Stimulated activated CD8-positive, alpha-beta memory T cell treated with anti-CD3 and anti-CD28 coated beads, Interleukin-2, amount 100 ng/mL, for 48 hours (primary cell): ENCODE measurements around the gene GALNT2.

Source experiments
- DNase-seq, 2 donors: peaks; one replicate each; pipeline ENCODE4 v3.0.0-alpha.2; 2020; ENCODE audit warnings: low read depth in 2 of 2

Gene GALNT2

DNA sequence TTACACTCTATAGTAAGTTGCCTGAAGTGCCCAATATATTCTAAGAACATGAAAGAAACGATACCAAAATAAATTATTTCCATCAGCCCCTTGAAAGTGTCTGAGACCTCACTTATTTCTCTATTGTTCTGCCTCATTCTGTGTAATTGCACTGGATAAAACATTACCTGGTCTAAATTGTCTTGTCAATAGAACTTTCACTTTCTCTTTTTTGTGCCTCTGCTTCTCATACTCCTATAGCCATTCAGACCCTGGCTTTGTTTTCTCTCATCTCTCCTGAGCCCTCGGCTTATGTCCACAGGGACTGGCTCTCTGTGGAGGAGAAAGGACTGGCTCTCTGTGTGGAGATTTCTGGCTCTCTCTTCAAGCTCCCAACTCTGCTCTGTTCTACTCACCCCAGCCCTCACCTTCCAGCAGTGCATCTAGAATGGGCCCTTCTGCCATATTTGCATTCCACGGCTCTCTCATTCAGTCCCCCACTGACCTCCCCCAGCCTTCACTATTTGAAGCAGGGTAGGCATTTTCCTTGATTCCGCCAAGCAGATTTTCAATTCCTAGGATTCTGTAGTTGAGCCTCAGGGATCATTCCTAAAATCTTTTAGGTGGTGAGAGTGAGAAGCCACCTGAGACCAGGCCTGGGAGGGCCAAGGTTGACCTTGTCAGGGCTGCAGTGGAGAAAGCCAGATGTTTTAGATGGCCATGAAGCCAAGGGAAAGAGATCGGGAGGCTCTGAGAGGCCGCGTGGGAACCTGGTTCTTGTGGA, 15.9 kb upstream of the GALNT2 start:
- DNase-seq = no peak

DNA sequence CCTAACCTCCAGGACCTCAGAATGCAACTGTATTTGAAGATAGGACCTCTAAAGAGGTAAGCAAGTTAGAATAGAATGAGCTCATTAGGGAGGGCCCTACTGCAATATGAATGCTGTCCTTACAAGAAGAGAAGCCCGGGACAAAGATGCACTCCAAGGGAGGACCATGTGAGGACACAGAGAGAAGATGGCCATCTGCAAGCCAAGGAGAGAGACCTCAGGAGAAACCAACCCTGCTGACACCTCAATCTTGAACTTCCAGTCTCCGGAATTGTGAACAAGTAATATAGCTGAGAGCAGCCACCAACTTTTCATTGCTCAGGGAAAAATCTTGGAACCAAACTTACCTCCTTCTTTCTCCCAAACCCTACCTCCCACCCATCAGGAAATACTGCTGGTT, 15.0 kb upstream of the GALNT2 start:
- no peak for DNase-seq

DNA sequence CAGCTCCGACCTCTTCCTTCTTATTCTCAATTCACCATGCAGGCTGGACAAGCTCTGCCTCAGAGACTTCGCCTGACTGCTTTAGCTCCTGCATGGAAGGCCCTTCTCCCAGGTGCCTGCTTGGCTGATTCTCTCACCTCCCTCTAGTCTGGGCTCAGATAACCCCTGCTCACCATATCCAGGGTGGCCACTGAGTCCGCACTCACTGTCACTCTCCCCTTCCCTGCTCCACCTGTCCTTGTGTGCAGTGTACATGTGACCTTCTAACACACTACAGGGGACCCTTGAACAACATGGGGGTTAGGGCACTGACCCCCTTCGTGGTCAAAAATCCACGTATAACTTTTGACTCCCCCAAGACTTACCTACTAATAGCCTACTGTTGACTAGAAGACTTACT, 14.4 kb upstream of the GALNT2 start:
- no peak for DNase-seq

DNA sequence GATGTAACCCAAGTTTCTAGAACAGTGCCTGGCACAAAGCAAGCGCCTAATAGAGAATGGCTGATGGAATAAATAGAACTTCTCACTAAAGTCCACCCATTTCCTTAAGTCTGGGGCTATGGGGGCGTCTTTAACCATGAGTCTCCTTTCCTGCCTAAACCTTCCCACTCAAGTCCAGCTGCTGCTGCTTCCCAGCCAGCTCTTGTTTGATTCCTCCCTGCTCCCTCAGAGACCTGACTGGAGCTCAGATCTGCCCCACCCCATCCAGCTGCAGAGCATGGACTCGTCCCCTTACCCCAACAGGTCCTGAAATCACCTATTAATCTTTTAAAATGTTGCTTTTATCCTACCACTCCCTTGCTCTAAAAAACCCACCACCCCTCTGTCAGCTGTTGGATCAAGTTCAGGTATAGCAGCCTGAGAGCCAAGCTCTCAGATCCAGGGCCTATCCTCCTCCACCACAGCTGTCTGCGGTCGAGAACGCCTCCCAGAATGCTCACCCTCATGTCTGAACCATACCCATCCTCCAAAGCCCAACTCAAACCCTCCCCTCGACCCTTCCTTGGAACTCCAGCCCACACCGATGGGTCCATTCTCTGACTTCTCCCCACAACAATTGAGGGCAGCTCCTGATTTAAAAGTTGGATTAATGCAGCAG, 12.8 kb upstream of the GALNT2 start:
- DNase-seq = no peak

DNA sequence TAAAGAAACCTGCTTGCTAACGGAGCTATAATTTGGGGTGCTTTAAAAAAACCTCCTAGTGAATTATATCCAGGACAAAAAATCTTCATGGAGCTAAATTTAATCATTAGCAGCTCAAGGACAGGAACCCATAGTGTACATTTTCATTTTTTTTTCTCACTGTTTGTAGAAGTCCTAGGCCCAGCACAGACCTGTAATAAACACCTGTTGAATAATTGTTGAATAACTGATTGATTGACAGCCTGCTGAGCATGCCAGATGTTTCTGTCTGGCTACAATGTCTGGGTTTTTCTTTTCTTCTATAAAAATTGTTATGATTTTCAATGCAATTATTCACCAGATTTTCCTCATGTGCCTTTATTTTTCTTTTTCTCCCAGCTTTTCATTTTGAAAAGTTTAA, 10.9 kb upstream of the GALNT2 start:
- no peak for DNase-seq

DNA sequence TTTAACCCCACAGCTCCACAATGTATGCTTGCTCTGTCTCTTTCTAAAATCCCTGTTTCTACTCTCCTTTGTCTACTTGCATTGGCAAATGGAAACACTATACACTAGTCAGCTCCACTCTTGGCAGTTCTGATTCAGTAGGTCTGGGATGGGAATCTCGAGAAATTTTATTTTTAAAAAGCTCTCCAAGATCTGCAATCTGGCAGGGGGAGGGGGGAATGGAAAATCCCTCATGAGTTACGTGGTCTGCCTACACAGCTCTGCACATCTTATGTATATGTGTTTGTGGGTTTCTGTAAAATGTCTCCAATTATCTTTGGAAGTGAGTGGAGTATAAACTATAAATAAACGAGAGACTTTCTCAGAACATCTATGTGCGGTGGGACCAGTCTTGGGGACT, 9.9 kb upstream of the GALNT2 start:
- no peak for DNase-seq

DNA sequence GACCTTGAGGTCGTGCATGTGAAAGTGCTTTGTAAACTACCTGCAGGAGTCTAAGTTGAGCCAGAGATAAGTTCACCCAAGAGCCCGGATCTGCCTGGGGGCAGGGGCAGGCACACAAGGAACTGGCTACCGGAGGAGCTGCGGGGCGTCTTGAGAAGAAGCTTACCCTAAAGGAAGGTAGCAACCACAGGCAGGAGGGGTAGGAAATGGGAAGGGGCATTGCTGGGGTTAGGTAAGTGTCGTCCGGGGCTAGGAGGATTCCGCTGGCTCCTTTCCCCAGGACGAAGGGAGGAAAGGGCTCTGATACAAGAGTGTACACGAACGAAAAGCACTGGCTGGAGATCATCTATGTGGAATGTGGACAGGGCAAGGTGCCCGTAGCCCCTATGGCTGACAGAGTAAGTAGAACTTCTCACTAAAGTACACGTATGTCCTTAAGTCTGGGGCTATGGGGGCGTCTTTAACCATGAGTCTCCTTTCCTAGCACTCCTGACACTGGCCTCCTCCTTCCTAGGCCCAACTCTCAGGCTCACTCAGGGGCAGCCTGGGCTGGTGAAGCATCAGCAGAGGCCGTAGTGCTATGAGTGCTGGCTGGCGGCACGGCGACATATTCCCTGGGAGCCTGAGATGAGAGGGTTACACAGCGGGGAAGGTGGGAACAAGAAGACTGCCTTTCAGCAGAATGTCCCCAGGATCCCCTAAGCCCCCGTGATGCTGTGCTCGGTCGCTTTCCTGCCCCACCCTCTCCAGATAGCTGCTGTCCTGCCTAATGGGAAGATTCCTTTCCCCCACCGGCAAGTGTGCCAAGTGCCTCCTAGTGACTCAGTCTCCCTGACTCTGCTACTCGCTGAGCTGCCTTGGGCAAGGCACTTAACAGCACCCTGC, 9.1 kb upstream of the GALNT2 start:
- DNase-seq = no peak

DNA sequence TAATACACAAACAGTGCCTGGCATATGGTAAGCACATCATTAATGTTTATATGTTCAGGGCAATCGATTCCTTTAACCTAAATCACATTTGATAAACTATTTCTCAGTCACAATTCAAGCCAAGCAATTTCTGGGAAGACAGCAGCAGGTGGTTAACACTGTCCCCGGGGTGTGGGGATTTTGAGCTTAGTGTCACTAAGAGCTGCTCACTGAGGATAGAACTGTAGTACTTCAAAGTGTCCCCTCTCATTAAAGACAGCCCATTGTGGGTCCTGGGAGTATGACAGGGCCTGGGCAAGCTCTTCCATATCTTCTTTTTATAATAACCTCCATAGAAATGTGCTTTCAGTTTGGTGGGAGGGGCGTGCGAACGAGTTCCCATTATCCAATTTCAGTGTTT, 8.4 kb upstream of the GALNT2 start:
- DNase-seq = no peak

DNA sequence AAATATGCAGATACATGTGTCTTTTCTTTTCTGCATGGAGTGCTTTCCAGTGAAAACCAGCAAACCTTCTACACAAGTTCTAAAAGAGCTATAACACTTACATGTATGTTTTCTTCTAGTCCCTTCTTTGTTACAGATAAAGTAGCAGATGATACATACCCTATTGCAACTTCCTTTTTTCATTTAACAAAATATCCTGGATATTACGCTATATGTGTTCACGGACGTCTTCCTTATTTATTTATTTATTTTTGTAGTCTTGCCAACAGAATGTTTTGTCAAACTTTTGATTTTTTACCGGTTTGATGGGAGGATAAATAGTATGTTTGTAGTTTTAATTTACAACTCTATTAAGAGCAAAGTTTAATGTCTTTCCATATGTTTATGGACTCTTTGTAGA, 5.2 kb upstream of the GALNT2 start:
- no peak for DNase-seq

DNA sequence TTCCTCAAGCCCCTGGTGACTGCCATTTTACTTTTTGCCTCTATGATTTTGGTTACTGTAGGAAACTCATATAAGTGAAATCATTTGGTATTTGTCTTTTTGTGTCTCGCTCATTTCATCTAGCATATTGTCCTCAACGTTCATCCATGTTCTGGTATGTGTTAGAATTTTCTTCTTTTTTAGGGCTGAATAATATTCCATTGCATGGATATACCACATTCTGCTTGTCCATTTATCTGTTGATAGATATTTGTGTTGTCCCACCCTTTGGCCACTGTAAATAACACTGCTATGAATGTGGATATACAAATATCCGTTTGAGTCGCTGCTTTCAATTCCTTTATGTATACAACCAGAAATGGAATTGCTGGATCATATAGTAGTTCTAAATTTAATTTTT, 4.5 kb upstream of the GALNT2 start:
- no peak for DNase-seq

DNA sequence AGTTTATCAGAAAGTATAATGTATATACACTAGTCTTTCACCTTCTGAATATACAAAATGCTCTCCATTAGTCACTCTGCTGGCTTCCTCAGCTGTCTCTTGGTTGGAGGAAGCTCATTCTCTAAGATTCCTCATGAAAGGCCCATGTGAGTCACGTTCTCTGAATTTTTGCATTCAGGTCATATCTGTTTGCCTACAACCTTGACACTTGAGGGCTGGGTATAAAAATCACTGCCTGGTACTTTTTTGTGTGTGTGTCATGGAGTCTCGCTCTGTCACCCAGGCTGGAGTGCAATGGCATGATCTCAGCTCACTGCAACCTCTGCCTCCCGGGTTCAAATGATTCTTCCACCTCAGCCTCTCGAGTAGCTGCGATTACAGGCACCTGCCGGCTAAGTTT, 2.8 kb upstream of the GALNT2 start:
- DNase-seq = no peak

DNA sequence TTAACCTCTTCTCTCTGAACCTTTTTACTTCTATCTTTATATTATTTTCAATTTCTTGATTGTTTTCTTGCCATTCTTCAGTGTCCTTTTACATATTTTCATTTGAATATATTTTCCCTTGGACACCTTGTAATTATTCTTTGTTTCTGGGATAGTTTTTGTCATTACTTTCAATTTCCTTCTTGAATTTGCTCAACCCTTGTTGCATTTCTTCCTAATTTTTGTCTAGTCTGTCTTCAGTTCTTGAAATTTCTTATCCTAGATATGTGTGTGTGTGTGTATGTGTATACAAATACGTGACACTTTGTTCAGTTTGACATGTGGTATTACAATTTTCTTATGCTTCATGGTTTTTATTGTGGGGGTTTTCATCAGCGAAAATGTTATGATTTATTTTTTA, 1.9 kb upstream of the GALNT2 start:
- DNase-seq = no peak

DNA sequence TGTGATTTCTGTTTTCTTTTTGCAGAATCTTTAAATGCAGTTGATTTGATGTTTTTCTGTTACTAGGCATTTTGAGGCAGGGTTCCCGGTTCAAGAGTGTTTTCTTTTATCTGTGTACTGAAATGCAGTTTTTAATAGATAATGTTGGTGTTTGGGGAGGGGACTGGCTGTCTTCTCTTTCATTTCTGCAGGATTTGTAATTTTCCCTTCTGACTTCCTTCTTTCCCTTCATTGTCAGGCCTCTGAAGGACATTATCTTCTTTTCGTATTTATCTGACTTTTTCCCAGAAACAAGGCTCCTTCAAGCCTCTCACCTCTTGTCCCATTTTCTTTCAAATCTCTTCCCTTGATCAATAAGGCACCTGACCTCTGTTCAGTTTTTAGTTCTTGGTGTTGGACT, 1.5 kb upstream of the GALNT2 start:
- DNase-seq = no peak

DNA sequence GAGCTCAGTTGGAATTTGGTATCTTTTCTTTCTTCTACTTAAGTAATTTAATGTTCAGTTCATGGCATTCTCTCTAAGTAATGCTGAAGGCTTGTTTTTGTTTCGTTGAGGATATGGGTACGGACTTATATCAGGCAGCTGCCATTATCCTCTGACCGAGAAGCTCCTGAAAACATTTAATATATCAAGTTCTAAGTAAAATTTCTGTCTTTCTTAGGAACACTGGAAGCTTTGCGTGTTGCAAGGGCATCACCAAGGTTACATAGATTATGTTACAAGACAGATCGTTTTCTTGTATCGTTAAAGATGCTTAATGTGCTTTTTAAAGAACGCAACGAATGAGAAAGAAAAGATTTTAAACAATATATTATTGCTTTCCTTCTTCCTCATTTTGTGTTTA, 1.0 kb upstream of the GALNT2 start:
- DNase-seq = no peak

DNA sequence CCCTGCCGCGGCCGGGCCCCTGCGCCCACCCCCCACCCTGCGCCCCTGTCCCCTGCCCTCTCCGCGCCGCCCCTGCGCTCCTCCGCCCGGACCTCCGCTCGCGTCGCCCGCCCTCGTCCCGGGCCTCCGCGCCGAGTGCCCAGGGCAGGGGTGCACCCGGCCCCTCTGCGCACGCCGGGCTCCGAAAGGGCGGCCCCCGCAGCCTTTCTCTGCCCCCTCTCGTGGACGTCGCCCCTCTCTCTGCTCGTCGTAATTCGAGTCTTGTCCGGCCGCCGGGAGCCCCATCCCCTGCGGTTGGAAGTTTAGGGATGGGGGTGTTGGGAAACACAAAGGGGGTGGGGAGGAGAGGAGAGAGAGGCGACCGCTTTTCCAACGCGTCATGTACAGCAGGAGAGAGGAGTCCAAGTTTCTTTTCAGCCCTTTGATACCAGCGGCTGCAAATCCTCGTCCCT, 407 bp downstream of the GALNT2 start:
- peak in 1 of 2 donors; percentile 22 for DNase-seq

DNA sequence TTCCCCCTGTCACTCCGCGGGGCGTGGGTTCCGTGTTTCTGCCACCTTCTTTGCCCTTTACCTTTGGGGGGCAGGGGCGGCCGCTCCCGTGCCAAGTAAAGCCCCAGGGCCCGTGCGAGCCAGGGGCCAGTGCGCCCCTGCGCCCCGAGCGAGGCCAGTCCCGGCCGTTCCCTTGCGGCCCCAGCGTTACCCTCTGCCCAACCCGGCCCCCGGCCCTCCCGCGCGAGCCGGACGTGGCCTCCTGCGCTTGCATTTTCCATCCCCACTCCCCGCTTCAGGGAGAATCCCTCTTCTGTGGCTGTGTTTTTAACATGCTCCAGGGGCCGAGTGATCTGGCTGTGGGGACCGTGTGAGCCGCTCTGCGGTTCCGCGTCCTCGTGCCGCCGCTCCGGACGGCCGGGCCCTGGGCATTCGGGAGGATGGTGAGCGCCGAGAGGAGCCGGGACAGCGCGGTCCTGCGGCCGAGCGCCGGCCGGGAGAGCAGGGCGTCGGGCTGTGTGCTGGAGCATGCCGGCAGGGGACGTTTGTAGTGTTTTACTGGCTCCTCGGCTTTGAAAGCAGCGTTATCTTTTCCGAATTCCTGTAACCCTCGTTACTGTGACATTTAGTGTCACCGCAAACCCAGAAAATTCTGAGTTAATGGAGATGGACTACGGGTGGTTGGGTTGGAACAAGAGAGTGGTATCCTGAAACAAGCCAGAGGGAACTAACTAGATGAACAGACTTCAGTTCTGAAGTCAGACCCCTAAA, 1.0 kb downstream of the GALNT2 start:
- DNase-seq = peak in 1 of 2 donors; percentile 17

DNA sequence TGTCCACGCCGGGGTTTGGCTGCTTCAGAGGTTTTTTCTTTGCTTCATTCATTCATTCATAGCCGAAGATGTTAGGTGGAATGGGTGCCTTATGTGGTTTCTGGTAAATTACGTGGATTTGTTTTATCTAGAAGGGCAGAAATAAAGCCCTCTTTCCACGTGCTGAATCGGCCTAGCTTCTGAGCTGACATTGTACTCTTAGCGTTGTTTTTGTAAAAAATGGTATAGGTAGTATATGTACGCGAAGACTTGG, 1.5 kb downstream of the GALNT2 start:
- DNase-seq = no peak

DNA sequence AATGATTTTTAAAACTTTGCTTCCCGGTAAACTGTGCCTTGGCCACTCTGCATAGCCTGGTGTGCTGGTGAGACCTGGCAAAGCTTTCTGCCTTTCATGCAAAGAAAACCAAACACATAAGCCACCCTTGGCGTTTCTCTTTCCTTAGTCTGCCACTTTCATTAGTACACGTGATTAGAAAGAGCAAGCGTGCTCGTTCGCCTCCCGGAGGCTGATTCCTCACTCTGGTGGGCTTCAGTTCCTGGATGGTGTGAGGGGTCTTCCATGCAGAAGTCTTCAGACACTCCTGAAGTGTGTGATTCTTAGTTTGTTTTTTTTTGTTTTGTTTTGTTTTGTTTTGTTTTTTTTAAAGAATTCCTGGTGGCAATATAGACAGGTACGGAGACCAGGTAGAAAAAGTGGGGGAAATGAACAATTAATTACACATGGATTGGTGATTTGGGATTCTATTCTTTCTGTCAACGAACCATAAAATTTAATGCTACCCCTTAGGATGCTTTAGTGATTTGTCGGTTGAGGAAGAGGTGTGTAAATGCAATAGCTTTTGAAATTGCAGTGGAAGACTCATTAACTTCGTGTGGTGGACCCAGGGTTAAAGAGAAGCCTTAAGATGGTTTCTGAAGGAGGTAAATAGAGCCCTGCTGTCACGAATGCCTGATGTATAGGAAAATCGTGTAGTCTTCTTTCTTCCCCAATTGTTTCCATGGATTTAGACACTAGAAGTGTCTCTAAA, 2.1 kb downstream of the GALNT2 start:
- DNase-seq = no peak

DNA sequence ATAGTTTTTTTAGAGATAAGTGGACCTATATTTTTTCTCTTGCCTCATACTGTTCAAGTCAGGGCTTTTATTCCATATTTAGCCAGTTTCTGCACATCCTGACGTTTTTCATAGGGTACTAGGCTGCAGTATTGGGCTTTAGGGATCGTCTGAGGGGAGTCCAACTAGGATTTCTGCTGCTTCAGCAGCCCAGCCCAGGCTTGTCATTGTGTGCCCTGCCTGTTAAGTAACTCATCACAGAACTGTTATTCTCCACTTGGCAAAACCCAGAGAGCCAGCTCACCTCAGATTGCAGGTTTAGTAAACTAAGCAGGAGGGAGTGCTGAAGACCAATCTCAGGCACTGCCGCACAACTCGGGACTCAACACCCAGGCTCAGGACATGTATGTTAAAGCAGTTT, 2.8 kb downstream of the GALNT2 start:
- DNase-seq = no peak

DNA sequence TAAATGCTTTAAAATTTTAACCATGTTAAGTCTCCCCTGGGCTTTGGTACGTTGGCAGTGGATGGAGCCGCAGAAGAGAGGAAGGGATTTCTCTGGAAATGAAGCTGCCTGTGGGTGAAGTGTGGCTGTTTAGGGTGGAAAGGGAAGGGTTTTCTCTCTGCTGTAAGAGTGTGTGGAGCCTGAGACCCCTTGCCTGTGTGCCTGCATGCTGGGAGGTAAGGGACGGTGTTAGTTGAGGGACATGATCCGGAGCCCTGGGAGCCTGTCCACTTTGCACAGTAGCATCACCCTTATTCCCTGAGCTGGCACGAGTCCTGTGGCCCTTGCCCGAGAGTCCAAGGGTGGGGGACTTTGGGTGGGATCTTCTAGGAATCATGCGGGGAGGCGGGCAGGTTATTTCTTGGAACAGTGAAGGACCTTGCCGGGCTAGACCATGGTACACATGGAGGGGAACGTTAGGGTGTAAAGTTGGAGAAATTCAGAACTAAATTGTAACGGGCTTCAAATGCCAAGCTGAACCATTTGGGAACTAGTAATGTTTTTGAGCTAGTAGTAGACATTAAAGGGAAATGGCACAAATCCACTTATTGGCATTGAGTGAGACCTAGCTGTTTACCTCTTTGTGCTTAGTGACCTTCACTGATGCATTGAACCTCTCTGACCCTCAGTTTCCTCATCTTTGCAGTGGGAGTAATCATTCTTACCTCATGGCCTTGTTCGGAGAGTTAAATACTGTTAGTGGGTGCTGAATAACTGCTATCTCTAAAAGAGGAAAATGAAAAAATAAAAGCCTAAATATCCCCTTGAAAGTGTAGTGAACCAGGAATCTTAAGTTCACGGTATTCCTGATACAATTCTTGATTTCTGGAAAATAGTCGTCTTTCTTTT, 3.5 kb downstream of the GALNT2 start:
- DNase-seq = no peak

DNA sequence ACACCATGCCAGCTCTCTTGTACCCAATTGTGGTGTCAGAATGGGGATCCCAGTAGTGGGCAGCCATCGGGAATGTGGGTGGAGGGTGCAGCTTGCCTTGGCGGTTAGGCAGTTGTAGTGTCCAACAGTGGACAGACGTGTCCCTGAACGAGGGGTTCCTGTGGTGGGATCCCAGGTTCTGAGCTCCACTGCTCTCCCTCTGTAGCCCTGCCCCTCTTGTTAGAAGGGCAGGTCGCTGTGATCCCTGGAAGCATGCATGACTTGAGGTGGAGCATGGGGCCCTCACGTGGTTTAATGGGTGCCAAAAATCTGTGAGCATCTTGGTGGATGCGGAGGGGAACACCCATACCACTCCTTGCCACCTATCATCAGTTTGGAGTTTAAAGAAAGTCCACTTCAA, 4.3 kb downstream of the GALNT2 start:
- no peak for DNase-seq
